Heart left ventricle (tissue), 13 donors: ENCODE measurements around the gene HOXC10.

ENCODE experiments used
- CTCF ChIP-seq, 12 donors: fragments of 200-600 bp; sonication (generic) in 4 of 12; IDR thresholded peaks; one replicate each; pipeline versions ENCODE4 v1.5.0 to v1.8.0; 2018 to 2022; ENCODE audit warnings: antibody characterized with exemption in 12 of 12, mild to moderate bottlenecking in 5 of 12
- POLR2A ChIP-seq, 2 donors: fragments of 450-650 bp; IDR thresholded peaks; one replicate each; pipeline ENCODE4 v1.6.1; 2017; ENCODE audit warnings: antibody characterized with exemption in 2 of 2, mild to moderate bottlenecking in 2 of 2, moderate library complexity in 2 of 2
- donor health status: ischemic (EF 13 %, LVEDD 7.1; RV severe dilation, severe dysfunction).
- donor health status: DM: no; HTN: yes; CAD: no.
- donor health status: DM: no; HTN: no; CAD: no.
- donor health status: ischemic (EF 25% LVEDD 6.9; RV normal size, moderate dysfunction).
- donor health status: ischemic (EF 25% LVEDD 5.7; RV mildly dilated, moderate dysfunction).
- donor health status: ischemic (EF 35%, LVEDD 5.7; RV mildly dilated, moderate dysfunction).
- donor health status: nonischemic (EF 11% LVEDD 7.7; RV severe dilation, severe dysfunction).
- donor health status: DM: yes; HTN: yes; CAD: no.
- donor health status: PGD.
- donor health status: ischemic (EF 29% LVEDD 5.4; RV normal size, mild dysfunction).
- donor health status: nonischemic (EF 23%, LVEDD 6.1; RV moderate dilation, normal function).

- TF ChIP-seq CTCF (IDR thresholded peaks at IDR 0.05), result no peak
- TF ChIP-seq POLR2A (IDR thresholded peaks at IDR 0.05), result no peak
These were observed 42.4 kb upstream of the HOXC10 start for GRCh38 chr12:53942467-53942997.
